ENCODE measurements around the gene CYLC1.

Gene CYLC1

DNA sequence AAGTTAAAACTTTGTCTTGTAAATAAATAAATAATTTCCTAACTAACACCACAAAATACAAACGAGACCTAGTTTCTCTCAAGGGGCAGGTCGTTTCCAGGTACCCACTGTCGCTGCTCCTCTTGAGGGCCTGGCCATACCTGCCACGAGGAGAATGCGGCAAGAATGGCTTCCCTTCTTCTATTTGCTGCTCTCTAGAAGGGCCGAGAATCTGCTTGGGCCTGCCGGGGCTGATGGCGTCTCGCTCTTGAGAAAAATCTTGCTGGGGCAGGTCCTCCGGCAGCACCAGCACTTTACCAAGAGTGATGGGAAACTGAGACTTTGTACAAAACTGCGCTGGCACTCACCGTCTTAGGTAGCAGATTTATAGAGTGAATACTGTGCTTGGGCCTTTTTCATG is 31.5 kb downstream of the CYLC1 start:
- ChIA-PET POLR2A (no interaction called here), CTCF (no interaction called here)
- no peak for DNase-seq (ENCODE audit: extremely low spot score)
- TF ChIP-seq TARDBP (IDR thresholded peaks at IDR 0.05) (no peak), NFRKB (IDR thresholded peaks at IDR 0.05) (no peak), BHLHE40 (IDR thresholded peaks at IDR 0.05; ENCODE audit: borderline replicate concordance) (no peak), ZNF384 (IDR thresholded peaks at IDR 0.05) (no peak), L3MBTL2 (conservative IDR thresholded peaks at IDR 0.05) (no peak), FOXM1 (IDR thresholded peaks at IDR 0.05; ENCODE audit: borderline replicate concordance) (no peak), FOXK2 (IDR thresholded peaks at IDR 0.05) (no peak), CTBP1 (IDR thresholded peaks at IDR 0.05; ENCODE audit: borderline replicate concordance) (no peak), LEF1 (IDR thresholded peaks at IDR 0.05; ENCODE audit: borderline replicate concordance) (no peak), FOXA1 (IDR thresholded peaks at IDR 0.05) (no peak), SP1 (IDR thresholded peaks at IDR 0.05) (no peak), ARNT (IDR thresholded peaks at IDR 0.05) (no peak), ELF4 (IDR thresholded peaks at IDR 0.05) (no peak), HDGF (IDR thresholded peaks at IDR 0.05; ENCODE audit: borderline replicate concordance) (no peak), SUZ12 (IDR thresholded peaks at IDR 0.05) (no peak)
- TF ChIP-seq, protein P1, sequence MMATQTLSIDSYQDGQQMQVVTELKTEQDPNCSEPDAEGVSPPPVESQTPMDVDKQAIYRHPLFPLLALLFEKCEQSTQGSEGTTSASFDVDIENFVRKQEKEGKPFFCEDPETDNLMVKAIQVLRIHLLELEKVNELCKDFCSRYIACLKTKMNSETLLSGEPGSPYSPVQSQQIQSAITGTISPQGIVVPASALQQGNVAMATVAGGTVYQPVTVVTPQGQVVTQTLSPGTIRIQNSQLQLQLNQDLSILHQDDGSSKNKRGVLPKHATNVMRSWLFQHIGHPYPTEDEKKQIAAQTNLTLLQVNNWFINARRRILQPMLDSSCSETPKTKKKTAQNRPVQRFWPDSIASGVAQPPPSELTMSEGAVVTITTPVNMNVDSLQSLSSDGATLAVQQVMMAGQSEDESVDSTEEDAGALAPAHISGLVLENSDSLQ (IDR thresholded peaks at IDR 0.05), result no peak

DNA sequence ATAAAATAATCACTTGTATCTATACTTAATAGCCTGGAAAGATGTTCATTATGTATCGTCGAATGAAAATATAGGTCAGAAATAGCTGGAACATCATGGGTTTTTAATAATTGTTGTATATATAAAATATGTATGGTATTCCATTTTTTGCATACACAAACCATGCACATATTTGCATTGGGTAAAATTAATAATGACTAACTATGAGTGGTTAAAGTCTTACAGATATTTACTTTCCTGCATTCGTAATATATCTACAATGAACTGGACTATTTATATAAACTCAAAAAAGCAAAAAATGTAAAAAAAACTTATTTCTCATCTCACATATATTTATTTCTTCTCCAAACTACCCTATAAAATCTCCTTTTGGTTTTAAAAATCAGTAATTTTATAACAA is 46.0 kb downstream of the CYLC1 start:
- ChIA-PET POLR2A (no interaction called here), CTCF (no interaction called here)
- TF ChIP-seq FOXK2 (IDR thresholded peaks at IDR 0.05) (no peak), CTBP1 (IDR thresholded peaks at IDR 0.05; ENCODE audit: borderline replicate concordance) (no peak), FOXM1 (IDR thresholded peaks at IDR 0.05; ENCODE audit: borderline replicate concordance) (no peak), ELF4 (IDR thresholded peaks at IDR 0.05) (no peak), TARDBP (IDR thresholded peaks at IDR 0.05) (no peak), L3MBTL2 (conservative IDR thresholded peaks at IDR 0.05) (no peak), FOXA1 (IDR thresholded peaks at IDR 0.05) (no peak), NFRKB (IDR thresholded peaks at IDR 0.05) (no peak), SUZ12 (IDR thresholded peaks at IDR 0.05) (no peak), ARNT (IDR thresholded peaks at IDR 0.05) (no peak), SP1 (IDR thresholded peaks at IDR 0.05) (no peak), LEF1 (IDR thresholded peaks at IDR 0.05; ENCODE audit: borderline replicate concordance) (no peak), BHLHE40 (IDR thresholded peaks at IDR 0.05; ENCODE audit: borderline replicate concordance) (no peak), ZNF384 (IDR thresholded peaks at IDR 0.05) (no peak), HDGF (IDR thresholded peaks at IDR 0.05; ENCODE audit: borderline replicate concordance) (no peak)
- TF ChIP-seq, protein P1 (IDR thresholded peaks at IDR 0.05), result no peak
- no peak for DNase-seq (ENCODE audit: extremely low spot score)

GRCh38 chrX:83916525-83916924 is 55.6 kb downstream of the CYLC1 start:
- POLR2A ChIA-PET, result no interaction called here
- CTCF ChIA-PET, result interaction anchor here (0.5 to 0.9 kb wide), 2 partner anchors 9 to 222 kb away, joined by 3 to 5 read pairs; no protein-coding TSS in a partner anchor
- peak; percentile 43 for DNase-seq (ENCODE audit: extremely low spot score)
- TF ChIP-seq HDGF (IDR thresholded peaks at IDR 0.05; ENCODE audit: borderline replicate concordance), result no peak
- TF ChIP-seq CTBP1 (IDR thresholded peaks at IDR 0.05; ENCODE audit: borderline replicate concordance), result no peak
- TF ChIP-seq, protein P1 (IDR thresholded peaks at IDR 0.05), result no peak
- no peak for TF ChIP-seq FOXA1 (IDR thresholded peaks at IDR 0.05)
- TF ChIP-seq SP1 (IDR thresholded peaks at IDR 0.05), result no peak
- TF ChIP-seq ELF4 (IDR thresholded peaks at IDR 0.05), result no peak
- no peak for TF ChIP-seq BHLHE40 (IDR thresholded peaks at IDR 0.05; ENCODE audit: borderline replicate concordance)
- no peak for TF ChIP-seq SUZ12 (IDR thresholded peaks at IDR 0.05)

DNA sequence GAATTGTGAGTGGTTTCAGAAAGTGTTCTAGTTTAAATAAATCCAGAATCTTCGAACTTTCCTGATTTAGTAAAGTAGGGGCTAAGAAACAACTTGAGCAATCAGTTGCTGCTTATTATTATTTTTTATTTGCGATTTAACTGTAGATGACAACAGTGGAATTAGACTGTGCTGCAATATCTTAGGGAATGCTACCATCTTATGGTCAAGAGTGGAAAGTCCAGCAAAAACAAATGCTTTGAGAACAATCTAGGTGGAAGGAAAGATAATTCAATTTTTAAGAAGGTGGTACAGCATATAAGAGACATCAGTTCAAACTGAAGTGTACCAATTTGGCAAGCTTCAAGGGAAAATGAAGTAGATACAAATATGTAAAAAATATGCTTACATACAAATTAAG is 73.3 kb downstream of the CYLC1 start:
- ChIA-PET POLR2A (no interaction called here), CTCF (no interaction called here)
- DNase-seq (ENCODE audit: extremely low spot score), result no peak
- TF ChIP-seq SP1 (IDR thresholded peaks at IDR 0.05), result no peak

Data from HEK293T (cell line).